ENCODE results near the gene AGBL3. TPM values are rescaled to one million over a fixed set of nuclear protein-coding genes. Genes with fewer than 3 reads are reported as not detected.

The AGBL3 gene
- total RNA-seq, 1 donor from 2014 or later, result 0.91 TPM

DNA sequence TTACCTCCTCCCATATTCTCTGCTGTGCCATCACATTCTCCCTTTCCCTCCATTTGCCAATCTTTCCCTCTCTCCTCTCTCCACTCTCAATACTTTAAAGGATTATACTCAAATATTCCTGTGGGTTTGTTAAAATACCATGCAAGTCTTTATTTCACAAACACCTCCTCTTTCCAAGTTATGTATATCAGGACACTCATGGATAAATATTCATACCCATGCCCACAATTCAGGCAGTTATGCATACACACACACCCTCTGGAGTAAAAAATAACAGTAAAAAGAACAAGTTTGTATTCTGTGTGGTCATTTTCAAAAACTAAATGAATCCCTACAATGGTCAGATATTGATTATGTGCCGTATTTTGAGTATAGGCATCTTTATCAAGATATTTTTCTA, 88.2 kb downstream of the AGBL3 start:
- no peaks in the 10 kb centered on the region for H3K27me3 ChIP-seq (ENCODE audit: insufficient read depth, low read length)
- no peaks in the 10 kb centered on the region for H3K36me3 ChIP-seq (ENCODE audit: insufficient read depth, low read length)
- TF ChIP-seq, protein P1, sequence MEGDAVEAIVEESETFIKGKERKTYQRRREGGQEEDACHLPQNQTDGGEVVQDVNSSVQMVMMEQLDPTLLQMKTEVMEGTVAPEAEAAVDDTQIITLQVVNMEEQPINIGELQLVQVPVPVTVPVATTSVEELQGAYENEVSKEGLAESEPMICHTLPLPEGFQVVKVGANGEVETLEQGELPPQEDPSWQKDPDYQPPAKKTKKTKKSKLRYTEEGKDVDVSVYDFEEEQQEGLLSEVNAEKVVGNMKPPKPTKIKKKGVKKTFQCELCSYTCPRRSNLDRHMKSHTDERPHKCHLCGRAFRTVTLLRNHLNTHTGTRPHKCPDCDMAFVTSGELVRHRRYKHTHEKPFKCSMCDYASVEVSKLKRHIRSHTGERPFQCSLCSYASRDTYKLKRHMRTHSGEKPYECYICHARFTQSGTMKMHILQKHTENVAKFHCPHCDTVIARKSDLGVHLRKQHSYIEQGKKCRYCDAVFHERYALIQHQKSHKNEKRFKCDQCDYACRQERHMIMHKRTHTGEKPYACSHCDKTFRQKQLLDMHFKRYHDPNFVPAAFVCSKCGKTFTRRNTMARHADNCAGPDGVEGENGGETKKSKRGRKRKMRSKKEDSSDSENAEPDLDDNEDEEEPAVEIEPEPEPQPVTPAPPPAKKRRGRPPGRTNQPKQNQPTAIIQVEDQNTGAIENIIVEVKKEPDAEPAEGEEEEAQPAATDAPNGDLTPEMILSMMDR (IDR thresholded peaks at IDR 0.05; ENCODE audit: insufficient read depth, low read depth, low read length), result no peak
- TF ChIP-seq EZH2 (IDR thresholded peaks at IDR 0.05; ENCODE audit: insufficient read depth, low read length), result no peak
- H3K27me3 Mint-ChIP-seq (ENCODE audit: low read depth, unreplicated experiment), result no peaks in the 10 kb centered on the region
- H3K27ac ChIP-seq (ENCODE audit: low read depth, low read length), result no peak overlapping the region
- no peaks in the 10 kb centered on the region for H3K36me3 Mint-ChIP-seq (ENCODE audit: low read depth, unreplicated experiment)
- H3K27ac Mint-ChIP-seq (ENCODE audit: unreplicated experiment), result no peak overlapping the region
- H3K4me3 Mint-ChIP-seq (ENCODE audit: unreplicated experiment), result no peak overlapping the region
- H3K9ac ChIP-seq (ENCODE audit: low read length), result no peak overlapping the region
- DNase-seq (ENCODE audit: low read depth), result no peak
- no peak overlapping the region for H2AFZ ChIP-seq (ENCODE audit: low read depth, low read length)
- no peak overlapping the region for H3K4me3 ChIP-seq (ENCODE audit: insufficient read depth, low read depth, low read length)
- no peaks in the 10 kb centered on the region for H4K20me1 ChIP-seq (ENCODE audit: insufficient read depth, low read length)
- no peak overlapping the region for H3K4me2 ChIP-seq (ENCODE audit: low read length)
- H3K9me3 Mint-ChIP-seq (ENCODE audit: unreplicated experiment), result peaks cover 6% of the 10 kb centered on the region
- no peaks in the 10 kb centered on the region for H3K4me1 Mint-ChIP-seq (ENCODE audit: low read depth, unreplicated experiment)
- no peaks in the 10 kb centered on the region for H3K79me2 ChIP-seq (ENCODE audit: insufficient read depth, low read length)
- H3K9me3 ChIP-seq (ENCODE audit: insufficient read depth, low read depth, low read length), result no peaks in the 10 kb centered on the region
- FAIRE-seq, result no peak
- H3K4me1 ChIP-seq (ENCODE audit: insufficient read depth, low read length), result no peaks in the 10 kb centered on the region

DNA sequence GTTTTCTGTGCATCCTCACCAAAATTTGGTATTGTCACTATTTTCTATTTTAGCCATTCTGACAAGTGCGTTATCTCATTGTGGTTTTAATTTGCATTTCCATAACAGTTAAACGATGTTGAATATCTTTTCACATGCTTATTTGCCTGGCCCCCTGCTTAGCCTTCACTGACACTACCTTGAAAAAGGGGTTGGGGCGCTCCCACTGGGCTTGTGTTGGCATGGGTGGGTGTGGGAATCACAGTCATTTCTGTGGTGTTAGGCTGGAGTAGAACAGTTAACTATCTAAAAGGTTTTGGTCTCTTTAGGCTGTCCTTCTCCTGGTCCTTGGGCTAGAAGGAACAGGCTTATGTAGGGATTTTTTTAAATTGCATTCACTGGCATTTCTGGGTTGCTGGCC, 89.4 kb downstream of the AGBL3 start:
- no peak overlapping the region for H3K9ac ChIP-seq (ENCODE audit: low read length)
- FAIRE-seq (no peak), DNase-seq (ENCODE audit: low read depth) (no peak)
- TF ChIP-seq, protein P1 (IDR thresholded peaks at IDR 0.05; ENCODE audit: insufficient read depth, low read depth, low read length), result no peak
- TF ChIP-seq EZH2 (IDR thresholded peaks at IDR 0.05; ENCODE audit: insufficient read depth, low read length), result no peak
- no peaks in the 10 kb centered on the region for H4K20me1 ChIP-seq (ENCODE audit: insufficient read depth, low read length)
- H3K36me3 Mint-ChIP-seq (ENCODE audit: low read depth, unreplicated experiment), result no peaks in the 10 kb centered on the region
- H3K4me1 ChIP-seq (ENCODE audit: insufficient read depth, low read length), result no peaks in the 10 kb centered on the region
- no peak overlapping the region for H3K4me3 Mint-ChIP-seq (ENCODE audit: unreplicated experiment)
- H3K9me3 ChIP-seq (ENCODE audit: insufficient read depth, low read depth, low read length), result no peaks in the 10 kb centered on the region
- H3K36me3 ChIP-seq (ENCODE audit: insufficient read depth, low read length), result no peaks in the 10 kb centered on the region
- peaks cover 6% of the 10 kb centered on the region for H3K9me3 Mint-ChIP-seq (ENCODE audit: unreplicated experiment)
- no peak overlapping the region for H2AFZ ChIP-seq (ENCODE audit: low read depth, low read length)
- H3K27ac Mint-ChIP-seq (ENCODE audit: unreplicated experiment), result no peak overlapping the region
- H3K4me2 ChIP-seq (ENCODE audit: low read length), result no peak overlapping the region
- H3K27me3 ChIP-seq (ENCODE audit: insufficient read depth, low read length), result no peaks in the 10 kb centered on the region
- H3K27me3 Mint-ChIP-seq (ENCODE audit: low read depth, unreplicated experiment), result no peaks in the 10 kb centered on the region
- H3K27ac ChIP-seq (ENCODE audit: low read depth, low read length), result no peak overlapping the region
- H3K4me1 Mint-ChIP-seq (ENCODE audit: low read depth, unreplicated experiment), result no peaks in the 10 kb centered on the region
- H3K79me2 ChIP-seq (ENCODE audit: insufficient read depth, low read length), result no peaks in the 10 kb centered on the region
- H3K4me3 ChIP-seq (ENCODE audit: insufficient read depth, low read depth, low read length), result no peak overlapping the region

DNA sequence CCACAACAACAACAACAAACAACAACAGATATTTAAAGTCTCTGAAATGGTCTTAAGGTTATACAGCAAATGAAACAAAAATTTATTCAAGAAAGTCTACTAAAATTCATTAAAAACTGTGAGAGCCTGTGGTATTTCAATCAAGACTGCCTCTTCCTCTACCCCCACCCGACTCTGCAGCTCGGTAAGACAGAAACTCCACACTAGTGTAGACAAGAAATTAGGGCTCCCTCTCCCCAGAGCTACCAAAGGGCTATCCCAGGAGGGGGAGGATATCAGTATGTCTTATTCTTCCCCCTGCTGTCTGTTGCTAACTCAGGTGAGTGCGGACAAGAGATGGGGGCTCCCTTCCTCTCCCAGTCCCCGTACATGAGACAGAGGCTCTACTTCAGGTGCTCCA, 90.6 kb downstream of the AGBL3 start:
- H3K27ac Mint-ChIP-seq (ENCODE audit: unreplicated experiment), result no peak overlapping the region
- Histone ChIP-seq H3K9ac (ENCODE audit: low read length) (no peak overlapping the region), H3K27ac (ENCODE audit: low read depth, low read length) (no peak overlapping the region), H2AFZ (ENCODE audit: low read depth, low read length) (no peak overlapping the region), H3K9me3 (ENCODE audit: insufficient read depth, low read depth, low read length) (no peaks in the 10 kb centered on the region), H4K20me1 (ENCODE audit: insufficient read depth, low read length) (no peaks in the 10 kb centered on the region), H3K27me3 (ENCODE audit: insufficient read depth, low read length) (no peaks in the 10 kb centered on the region), H3K4me3 (ENCODE audit: insufficient read depth, low read depth, low read length) (no peak overlapping the region), H3K4me2 (ENCODE audit: low read length) (no peak overlapping the region), H3K36me3 (ENCODE audit: insufficient read depth, low read length) (no peaks in the 10 kb centered on the region), H3K4me1 (ENCODE audit: insufficient read depth, low read length) (no peaks in the 10 kb centered on the region), H3K79me2 (ENCODE audit: insufficient read depth, low read length) (no peaks in the 10 kb centered on the region)
- H3K9me3 Mint-ChIP-seq (ENCODE audit: unreplicated experiment), result peaks cover 3% of the 10 kb centered on the region
- H3K36me3 Mint-ChIP-seq (ENCODE audit: low read depth, unreplicated experiment), result no peaks in the 10 kb centered on the region
- no peaks in the 10 kb centered on the region for H3K4me1 Mint-ChIP-seq (ENCODE audit: low read depth, unreplicated experiment)
- no peak for DNase-seq (ENCODE audit: low read depth)
- TF ChIP-seq EZH2 (IDR thresholded peaks at IDR 0.05; ENCODE audit: insufficient read depth, low read length), result no peak
- TF ChIP-seq, protein P1 (IDR thresholded peaks at IDR 0.05; ENCODE audit: insufficient read depth, low read depth, low read length), result no peak
- H3K4me3 Mint-ChIP-seq (ENCODE audit: unreplicated experiment), result no peak overlapping the region
- no peaks in the 10 kb centered on the region for H3K27me3 Mint-ChIP-seq (ENCODE audit: low read depth, unreplicated experiment)
- no peak for FAIRE-seq

Data from astrocyte (in vitro differentiated cells and primary cell).